HG02943 (cell line): ENCODE results near the gene ARHGEF17.

ENCODE experiments used
- ATAC-seq: cut with Tn5 transposase; IDR thresholded peaks from one replicate; pipeline ENCODE4 v1.9.1; 2021; ENCODE audit warnings: mild to moderate bottlenecking, low read depth, moderate library complexity; ENCODE audit not compliant: unreplicated experiment

Gene ARHGEF17

GRCh38 chr11:73350908-73351636 is 43.0 kb downstream of the ARHGEF17 start:
- no peak for ATAC-seq

- no peak for ATAC-seq
Observed at GRCh38 chr11:73353422-73353821, 45.3 kb downstream of the ARHGEF17 start.

- ATAC-seq, result no peak
Observed at GRCh38 chr11:73355109-73355508, 47.0 kb downstream of the ARHGEF17 start.

GRCh38 chr11:73356979-73357860 is 49.1 kb downstream of the ARHGEF17 start:
- no peak for ATAC-seq

GRCh38 chr11:73358071-73358470 is 50.0 kb downstream of the ARHGEF17 start:
- ATAC-seq, result no peak

GRCh38 chr11:73359341-73359740 is 51.3 kb downstream of the ARHGEF17 start:
- ATAC-seq, result no peak

GRCh38 chr11:73359930-73360742 is 52.1 kb downstream of the ARHGEF17 start:
- no peak for ATAC-seq

- ATAC-seq, result no peak
Observed at GRCh38 chr11:73360743-73361369, 52.8 kb downstream of the ARHGEF17 start.

- no peak for ATAC-seq
Observed at GRCh38 chr11:73361953-73362776, 54.1 kb downstream of the ARHGEF17 start.

- no peak for ATAC-seq
Observed at GRCh38 chr11:73363147-73363546, 55.1 kb downstream of the ARHGEF17 start.

GRCh38 chr11:73365352-73366264 is 57.5 kb downstream of the ARHGEF17 start:
- ATAC-seq, result no peak

GRCh38 chr11:73366265-73366610 is 58.2 kb downstream of the ARHGEF17 start:
- ATAC-seq, result no peak

GRCh38 chr11:73366953-73367352 is 58.9 kb downstream of the ARHGEF17 start:
- no peak for ATAC-seq

GRCh38 chr11:73367482-73368024 is 59.5 kb downstream of the ARHGEF17 start:
- no peak for ATAC-seq

- no peak for ATAC-seq
Observed at GRCh38 chr11:73372375-73372993, 64.4 kb downstream of the ARHGEF17 start.

GRCh38 chr11:73374151-73374550 is 66.1 kb downstream of the ARHGEF17 start:
- ATAC-seq, result no peak

GRCh38 chr11:73375830-73376159 is 67.7 kb downstream of the ARHGEF17 start:
- no peak for ATAC-seq

GRCh38 chr11:73376160-73376802 is 68.2 kb downstream of the ARHGEF17 start, which contains the start of gene RELT:
Gene RELT (plus strand): TSS chr11:73376399. CDS start chr11:73389137, 12,738 bp downstream.
- ATAC-seq, result peak; percentile 62
